H1 (cell line): ENCODE measurements around the gene TBRG4. TPM values are rescaled to one million over a fixed set of nuclear protein-coding genes. Genes with fewer than 3 reads are reported as not detected.

Experiments
- CTCF ChIA-PET: fragments of 300-600 bp; sonication (Branson Sonifier 250); formaldehyde crosslinking; loops from one replicate; lab custom pipeline; 2021; ENCODE audit not compliant: partially characterized antibody; lab: Charles Lee
- POLR2A ChIA-PET: fragments of 300-600 bp; sonication (Branson Sonifier 250); formaldehyde crosslinking; loops from one replicate; lab custom pipeline; 2021; ENCODE audit warnings: inconsistent platforms; ENCODE audit not compliant: partially characterized antibody; lab: Charles Lee
- DNase-seq, 2 experiments: peaks; one replicate each; pipeline versions ENCODE4 v3.0.0 to v3.0.0-alpha.2; 2010 to 2022; ENCODE audit warnings: low spot score in 2 of 2, low read depth in 1 of 2, mixed read lengths in 1 of 2
- FAIRE-seq: peaks from 2 replicates; lab custom pipeline; 2011; peaks lifted over from hg19 to GRCh38; lab: Jason Lieb, UNC
- H2AFZ ChIP-seq: 2 replicates; pipeline ENCODE4 v1.8.1; 2012; ENCODE audit warnings: low read length, inconsistent platforms
- H2AK5ac ChIP-seq: 2 replicates; pipeline ENCODE4 v1.6.1; 2013; ENCODE audit warnings: low read depth, low read length
- H2BK120ac ChIP-seq: replicated peaks from 2 replicates; pipeline ENCODE3; 2013; ENCODE audit warnings: low read depth, low read length, inconsistent platforms
- H2BK12ac ChIP-seq: 2 replicates; pipeline ENCODE4 v1.6.1; 2013; ENCODE audit warnings: low read depth, low read length
- H2BK15ac ChIP-seq: 2 replicates; pipeline ENCODE4 v1.6.1; 2013; ENCODE audit warnings: low read length
- H2BK20ac ChIP-seq: 2 replicates; pipeline ENCODE4 v1.6.1; 2013; ENCODE audit warnings: low read length
- H2BK5ac ChIP-seq: 2 replicates; pipeline ENCODE4 v1.6.1; 2013; ENCODE audit warnings: low read depth, low read length
- H3K14ac ChIP-seq: 2 replicates; pipeline ENCODE4 v1.6.1; 2013; ENCODE audit warnings: inconsistent platforms; ENCODE audit not compliant: insufficient read length
- H3K18ac ChIP-seq: 2 replicates; pipeline ENCODE4 v1.6.1; 2013; ENCODE audit warnings: low read length; ENCODE audit errors: extremely low read depth
- H3K23ac ChIP-seq: 2 replicates; pipeline ENCODE4 v1.6.1; 2013; ENCODE audit warnings: inconsistent platforms; ENCODE audit not compliant: insufficient read length
- H3K23me2 ChIP-seq: 2 replicates; pipeline ENCODE4 v1.6.1; 2013; ENCODE audit warnings: low read depth, low read length
- H3K27ac ChIP-seq: 2 replicates; pipeline ENCODE4 v1.6.1; 2011; ENCODE audit warnings: low read depth, low read length, inconsistent platforms
- H3K27me3 ChIP-seq, 4 experiments: replicated peaks in 1 of 4; 1 replicate in 1 of 4; 2 replicates in 3 of 4; pipeline versions ENCODE4 v1.6.1 to v1.8.1; 2011 to 2013; ENCODE audit warnings: low read length in 3 of 4, mild to moderate bottlenecking in 3 of 4, inconsistent platforms in 2 of 4, mixed read lengths in 2 of 4, moderate library complexity in 1 of 4; ENCODE audit not compliant: control insufficient read depth in 3 of 4, insufficient read depth in 3 of 4; ENCODE audit errors: extremely low read depth in 1 of 4
- H3K36me3 ChIP-seq, 4 experiments: 2 replicates each; pipeline versions ENCODE4 v1.6.1 to v1.8.1; 2011 to 2013; ENCODE audit warnings: mild to moderate bottlenecking in 4 of 4, low read length in 3 of 4, moderate library complexity in 2 of 4, control low read depth in 1 of 4, inconsistent platforms in 1 of 4; ENCODE audit not compliant: insufficient read depth in 4 of 4, control insufficient read depth in 2 of 4
- H3K4ac ChIP-seq: replicated peaks from 2 replicates; pipeline ENCODE3; 2013; ENCODE audit warnings: low read length, low read depth, mixed read lengths, inconsistent platforms; ENCODE audit not compliant: insufficient read length
- H3K4me1 ChIP-seq, 4 experiments: replicated peaks in 1 of 4; 1 replicate in 1 of 4; 2 replicates in 3 of 4; pipeline versions ENCODE4 v1.6.1 to v1.8.1; 2011 to 2013; ENCODE audit warnings: low read length in 3 of 4, inconsistent platforms in 2 of 4, mixed read lengths in 1 of 4; ENCODE audit not compliant: insufficient read depth in 4 of 4, control insufficient read depth in 3 of 4
- H3K4me2 ChIP-seq, 2 experiments: 2 replicates each; pipeline versions ENCODE4 v1.6.1 to v1.8.1; 2011 to 2013; ENCODE audit warnings: low read depth in 2 of 2, low read length in 2 of 2, control low read depth in 1 of 2, inconsistent platforms in 1 of 2, mild to moderate bottlenecking in 1 of 2; ENCODE audit not compliant: insufficient read depth in 1 of 2
- H3K4me3 ChIP-seq, 4 experiments: fragments of 200-600, 300-600 bp in 1 of 4; sonication (generic), shearing (Covaris generic), sonication (Bioruptor Twin) in 1 of 4; 2 replicates each; pipeline versions ENCODE4 v1.5.1 to v1.8.1; 2011 to 2016; ENCODE audit warnings: low read length in 4 of 4, low read depth in 3 of 4, control low read depth in 2 of 4, inconsistent platforms in 2 of 4, mild to moderate bottlenecking in 2 of 4, mixed read lengths in 1 of 4, moderate library complexity in 1 of 4; ENCODE audit not compliant: insufficient read depth in 2 of 4; ENCODE audit errors: extremely low read depth in 1 of 4
- H3K56ac ChIP-seq: replicated peaks from 2 replicates; pipeline ENCODE3; 2013; ENCODE audit warnings: low read depth, mild to moderate bottlenecking, mixed read lengths, low read length, inconsistent platforms; ENCODE audit not compliant: insufficient read length
- H3K79me1 ChIP-seq: 2 replicates; pipeline ENCODE4 v1.6.1; 2013; ENCODE audit warnings: low read depth, low read length, control low read depth
- H3K79me2 ChIP-seq, 2 experiments: 2 replicates each; pipeline versions ENCODE4 v1.6.1 to v1.8.1; 2012 to 2013; ENCODE audit warnings: low read length in 2 of 2, mild to moderate bottlenecking in 2 of 2, inconsistent platforms in 1 of 2; ENCODE audit not compliant: insufficient read depth in 2 of 2, control insufficient read depth in 1 of 2
- H3K9ac ChIP-seq, 4 experiments: replicated peaks in 1 of 4; 1 replicate in 1 of 4; 2 replicates in 3 of 4; pipeline versions ENCODE4 v1.6.1 to v1.8.1; 2011 to 2013; ENCODE audit warnings: low read depth in 3 of 4, low read length in 3 of 4, control low read depth in 2 of 4, mild to moderate bottlenecking in 2 of 4, moderate library complexity in 2 of 4, inconsistent platforms in 1 of 4; ENCODE audit errors: extremely low read depth in 1 of 4
- H3K9me3 ChIP-seq, 2 experiments: 2 replicates each; pipeline versions ENCODE4 v1.6.1 to v1.8.1; 2012 to 2013; ENCODE audit warnings: mild to moderate bottlenecking in 2 of 2, moderate library complexity in 2 of 2, control low read depth in 1 of 2, inconsistent platforms in 1 of 2, low read depth in 1 of 2, low read length in 1 of 2, mixed read lengths in 1 of 2; ENCODE audit not compliant: insufficient read depth in 2 of 2
- H4K20me1 ChIP-seq, 2 experiments: replicated peaks in 1 of 2; 2 replicates each; pipeline versions ENCODE3 to v1.8.1; 2011 to 2013; ENCODE audit warnings: inconsistent platforms in 2 of 2, low read length in 2 of 2, mild to moderate bottlenecking in 1 of 2; ENCODE audit not compliant: insufficient read depth in 2 of 2, control insufficient read depth in 1 of 2
- H4K5ac ChIP-seq: 2 replicates; pipeline ENCODE4 v1.6.1; 2013; ENCODE audit warnings: low read length, low read depth, mixed read lengths, inconsistent platforms; ENCODE audit not compliant: insufficient read length
- H4K8ac ChIP-seq: 2 replicates; pipeline ENCODE4 v1.8.0; 2013; ENCODE audit warnings: mild to moderate bottlenecking, moderate library complexity, low read length, inconsistent platforms; ENCODE audit not compliant: insufficient read depth; ENCODE audit errors: extremely low read depth
- H4K91ac ChIP-seq: replicated peaks from 2 replicates; pipeline ENCODE3; 2013; ENCODE audit warnings: low read length, mixed read lengths, inconsistent platforms; ENCODE audit not compliant: insufficient read length
- ASH2L ChIP-seq: fragments of 200-600, 300-600 bp; sonication (generic); IDR thresholded peaks from one replicate; pipeline ENCODE4 v1.7.1; 2017; ENCODE audit warnings: low read length
- ATF3 ChIP-seq: IDR thresholded peaks from 2 replicates; pipeline ENCODE4 v1.6.1; 2011; ENCODE audit warnings: low read depth, mild to moderate bottlenecking, low read length; ENCODE audit not compliant: insufficient read depth
- BCL11A ChIP-seq, 2 experiments: IDR thresholded peaks; one replicate each; pipeline ENCODE4 v1.6.1; 2011; ENCODE audit warnings: low read depth in 2 of 2, low read length in 2 of 2, mild to moderate bottlenecking in 2 of 2
- BRCA1 ChIP-seq: IDR thresholded peaks from 2 replicates; pipeline ENCODE4 v1.6.1; 2012; ENCODE audit warnings: low read depth, low read length, improper control_type of control experiment
- CTBP2 ChIP-seq: IDR thresholded peaks from 2 replicates; pipeline ENCODE4 v1.7.0; 2011; ENCODE audit warnings: borderline replicate concordance, mild to moderate bottlenecking, moderate library complexity, mixed read lengths, low read length; ENCODE audit not compliant: insufficient read depth, insufficient read length
- CTCF ChIP-seq, 3 experiments: IDR thresholded peaks; 1 replicate in 2 of 3; 2 replicates in 1 of 3; pipeline versions ENCODE4 v1.5.1 to v1.6.1; 2011; ENCODE audit warnings: low read length in 3 of 3, mild to moderate bottlenecking in 3 of 3, inconsistent platforms in 2 of 3, low read depth in 1 of 3, moderate library complexity in 1 of 3; ENCODE audit not compliant: insufficient read depth in 1 of 3; ENCODE audit errors: control extremely low read depth in 1 of 3
- HDAC6 ChIP-seq: IDR thresholded peaks from one replicate; pipeline ENCODE4 v1.7.1; 2012; ENCODE audit warnings: low read depth, mild to moderate bottlenecking, inconsistent platforms, low read length, moderate library complexity
- KDM4A ChIP-seq: IDR thresholded peaks from one replicate; pipeline ENCODE4 v1.7.1; 2012; ENCODE audit warnings: low read depth, mild to moderate bottlenecking, moderate library complexity, low read length, inconsistent platforms; ENCODE audit not compliant: severe bottlenecking
- POU5F1 ChIP-seq: IDR thresholded peaks from 2 replicates; pipeline ENCODE4 v1.6.1; 2011; ENCODE audit warnings: low read depth, mild to moderate bottlenecking, low read length, moderate library complexity
- TAF1 ChIP-seq: IDR thresholded peaks from 2 replicates; pipeline ENCODE4 v1.6.1; 2011; ENCODE audit warnings: mild to moderate bottlenecking, low read depth, low read length
- ZNF274 ChIP-seq: IDR thresholded peaks from 2 replicates; pipeline ENCODE4 v1.7.0; 2012; ENCODE audit warnings: low read length, borderline replicate concordance; ENCODE audit errors: extremely low read depth
- WGBS, 2 experiments: shearing (Covaris generic) in 1 of 2; methylation state at CpG; one replicate each; pipeline versions ENCODE4 v1.1.6 to v1.1.7; 2013 to 2015; ENCODE audit warnings: low lambda C conversion rate in 2 of 2, mixed read lengths in 2 of 2, inconsistent platforms in 1 of 2, low coverage in 1 of 2, missing lambda C conversion rate in 1 of 2; ENCODE audit not compliant: insufficient replicate concordance in 2 of 2, insufficient coverage in 1 of 2, insufficient read length in 1 of 2; ENCODE audit errors: extremely low coverage in 1 of 2, missing lambda C conversion rate in 1 of 2; 5-methylcytosine and 5-hydroxymethylcytosine counted together
- polyA plus RNA-seq, 7 experiments: library from polyadenylated mRNA; depleted of rRNA in 3 of 7; stranded (reverse) in 5 of 7; unstranded in 2 of 7; fragments of >200 nt in 5 of 7; fragments of 200-250 nt in 2 of 7; gene quantifications; 1 replicate in 5 of 7; 2 replicates in 1 of 7; 4 replicates in 1 of 7; pipeline versions ENCODE4 v1.2.1 to v1.2.3, GENCODE V29; 2011 to 2013; ENCODE audit warnings: missing spikeins in 2 of 7, mixed read lengths in 2 of 7
- total RNA-seq: library from RNA; stranded (reverse); fragmentation: NEBNext Ultra II Directional; extraction: Animal tissue kit (Norgen Biotek cat#: 25700); gene quantifications from 2 replicates; pipeline ENCODE4 v1.2.1, GENCODE V29; 2021

TBRG4 gene
- total and polyA plus RNA-seq, 2 of the 8 experiments (the other 6 are each of a cell fraction or from before 2014, with no cell fraction given), result 110 to 137 TPM

GRCh38 chr7:45106820-45107219, 4.7 kb downstream of the TBRG4 start:
- Histone ChIP-seq H3K9me3 (no peaks in the 10 kb centered on the region), H3K9ac (no peak overlapping the region), H2BK12ac (no peak overlapping the region), H3K23ac (no peak overlapping the region), H3K27ac (no peak overlapping the region), H4K5ac (no peak overlapping the region), H2BK120ac (no peak overlapping the region), H4K20me1 (peaks cover 16 to 46% of the 10 kb centered on the region in 2 experiments), H2BK5ac (no peak overlapping the region), H2BK15ac (no peak overlapping the region), H2BK20ac (no peak overlapping the region), H3K14ac (no peak overlapping the region), H3K23me2 (no peaks in the 10 kb centered on the region; the same call in 1 of the 2 replicates), H3K27me3 (no peaks in the 10 kb centered on the region), H2AK5ac (no peak overlapping the region), H3K79me2 (peaks cover 8 to 50% of the 10 kb centered on the region in 2 experiments), H4K8ac (no peak overlapping the region; the same call in 1 of the 2 replicates), H3K18ac (no peak overlapping the region), H3K36me3 (peaks cover 60 to 76% (median 72%) of the 10 kb centered on the region in 4 experiments), H3K4me1 (peaks cover 0 to 3% (median under 1%) of the 10 kb centered on the region in 4 experiments; a peak in 1 of 7 replicates), H3K4ac (no peak overlapping the region), H4K91ac (no peak overlapping the region), H3K4me2 (no peak overlapping the region), H2AFZ (no peak overlapping the region), H3K4me3 (no peak overlapping the region), H3K56ac (no peak overlapping the region), H3K79me1 (peaks cover 10% of the 10 kb centered on the region)
- ChIA-PET POLR2A (interaction anchor here (0.7 to 3.2 kb wide), 4 partner anchors 7 to 117 kb away, joined by 3 to 15 read pairs (median 4); no protein-coding TSS in a partner anchor), CTCF (no interaction called here)
- FAIRE-seq (no peak), DNase-seq (no peak)
- WGBS, 2 experiments, result 85% methylated on average over 8 of the region's 8 CpGs; no CpG with 5 or more reads in 1 of the 2 experiments
- TF ChIP-seq BCL11A (IDR thresholded peaks at IDR 0.05; ENCODE audit: low read depth in 2 of 2, low read length in 2 of 2), result no peak
- TF ChIP-seq CTBP2, result no peak
- no peak for TF ChIP-seq ZNF274
- TF ChIP-seq ATF3, result no peak
- no peak for TF ChIP-seq CTCF (IDR thresholded peaks at IDR 0.05; ENCODE audit: control extremely low read depth in 1 of 3, insufficient read depth in 1 of 3, low read depth in 1 of 3, low read length in 3 of 3)
- no peak for TF ChIP-seq BRCA1
- no peak for TF ChIP-seq ASH2L
- no peak for TF ChIP-seq KDM4A
- no peak for TF ChIP-seq POU5F1
- no peak for TF ChIP-seq TAF1
- TF ChIP-seq HDAC6, result no peak
